Eye (tissue), 1 donor: Measurements from ENCODE around the gene IFNA1.
"Not testable (repeated sequence)": the region's sequence is repeated elsewhere in the genome, so short reads cannot be mapped to it uniquely, and the experiment has no call there.

Experiments
- DNase-seq: peaks from one replicate; pipeline ENCODE4 v3.0.0-alpha.2; 2015

Gene IFNA1

DNA sequence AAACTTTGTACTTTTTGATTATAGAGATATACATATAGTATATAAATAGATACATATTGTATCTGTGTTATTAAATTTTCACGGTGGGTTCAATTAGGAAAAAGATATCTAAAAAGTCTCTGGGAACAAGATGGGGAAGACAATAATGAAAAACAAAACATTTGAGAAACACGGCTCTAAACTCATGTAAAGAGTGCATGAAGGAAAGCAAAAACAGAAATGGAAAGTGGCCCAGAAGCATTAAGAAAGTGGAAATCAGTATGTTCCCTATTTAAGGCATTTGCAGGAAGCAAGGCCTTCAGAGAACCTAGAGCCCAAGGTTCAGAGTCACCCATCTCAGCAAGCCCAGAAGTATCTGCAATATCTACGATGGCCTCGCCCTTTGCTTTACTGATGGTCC lies at the start of gene IFNA1:
Gene IFNA1 (plus strand): TSS at position 301 of the 400 bp plus-strand sequence. CDS start 69 bp downstream, at position 370.
- DNase-seq = no peak

DNA sequence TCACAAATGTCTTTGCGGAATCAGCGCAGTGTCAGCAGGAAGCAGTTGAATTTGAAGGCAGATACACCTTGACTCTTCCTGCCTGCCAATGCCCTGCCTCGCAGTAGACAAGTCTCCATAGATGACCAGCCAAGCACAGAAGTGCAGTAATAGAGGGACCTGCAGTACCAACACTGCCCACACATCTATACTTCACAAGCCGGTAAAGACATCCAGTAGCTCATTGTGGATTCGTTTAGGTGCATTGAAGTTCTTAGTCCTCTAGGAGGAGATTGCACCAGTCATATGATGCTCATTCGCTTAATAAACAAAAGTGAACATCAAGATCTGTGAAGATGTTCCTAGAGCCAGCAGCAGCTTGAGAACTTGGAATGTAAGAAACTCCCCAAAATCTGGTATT lies 48.0 kb upstream of the IFNA1 start:
- no peak for DNase-seq

DNA sequence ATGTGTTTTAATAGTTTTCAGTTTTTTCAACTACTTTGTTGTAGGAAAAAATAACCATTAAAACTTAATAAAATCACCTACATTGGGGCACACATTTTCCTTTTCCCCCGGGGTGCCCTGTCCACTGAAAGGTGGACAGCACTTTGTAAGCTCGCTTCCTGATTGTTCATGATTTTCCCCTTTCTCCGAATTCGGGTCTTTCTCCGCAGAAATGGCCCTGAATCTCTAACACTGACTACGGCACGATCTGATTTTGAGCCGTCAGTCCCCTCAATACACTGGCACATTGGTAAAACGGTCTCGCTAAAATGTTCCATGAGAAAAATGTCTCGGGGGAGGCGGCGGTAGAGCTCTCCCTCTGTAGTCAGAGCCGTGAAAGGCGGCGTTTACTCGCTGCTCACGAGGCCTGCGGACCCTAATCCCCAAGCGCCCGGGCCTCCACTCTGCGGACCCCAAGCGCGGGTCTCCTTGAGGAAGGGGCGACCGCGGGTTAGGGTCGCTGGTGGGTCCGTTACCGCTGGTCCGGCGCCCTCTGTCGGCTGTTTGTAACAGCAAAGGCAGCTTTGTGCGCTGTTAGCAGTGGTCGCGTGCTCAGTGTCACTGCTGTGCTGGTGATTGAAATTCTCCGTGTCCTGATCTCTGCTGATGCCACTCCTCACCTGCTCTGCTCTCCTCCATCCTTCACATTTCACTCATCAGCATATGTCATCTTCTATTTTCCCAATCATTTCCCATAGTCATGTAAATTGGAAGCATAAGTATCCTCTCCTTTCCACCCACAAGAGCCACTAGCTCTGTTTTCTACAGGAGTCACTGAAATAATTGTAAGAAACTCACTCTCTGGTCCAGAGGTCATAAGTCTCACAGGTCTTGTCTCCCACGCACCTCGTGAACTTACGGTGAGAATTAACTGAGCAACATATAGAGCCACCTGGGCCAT lies 44.2 kb upstream of the IFNA1 start:
- DNase-seq = peak; percentile 89

DNA sequence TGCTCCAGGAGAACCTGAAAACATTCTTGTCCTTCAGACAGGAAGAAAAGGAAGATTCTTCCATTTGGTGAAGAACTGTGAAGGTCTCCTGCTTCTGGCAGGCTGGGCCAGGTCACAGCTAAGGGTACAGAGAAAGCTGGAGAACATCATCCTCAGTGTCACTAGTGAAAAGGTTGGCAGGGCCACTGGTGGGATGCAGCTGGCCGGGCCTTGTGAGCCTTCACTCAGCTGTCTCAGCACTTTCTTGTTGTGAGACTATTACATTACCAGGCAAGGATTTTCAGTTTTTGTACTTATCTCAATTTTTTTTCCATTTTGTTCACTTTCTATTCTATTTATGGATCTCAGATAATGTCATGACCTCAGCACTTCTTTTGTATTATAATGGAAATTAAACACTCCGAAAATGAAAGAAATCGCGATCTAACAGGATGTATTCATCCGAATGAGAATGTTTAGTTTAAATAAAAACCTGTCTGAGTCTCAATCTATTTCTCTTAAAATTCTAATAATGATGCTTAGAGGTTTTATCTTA lies 41.2 kb upstream of the IFNA1 start:
- no peak for DNase-seq

DNA sequence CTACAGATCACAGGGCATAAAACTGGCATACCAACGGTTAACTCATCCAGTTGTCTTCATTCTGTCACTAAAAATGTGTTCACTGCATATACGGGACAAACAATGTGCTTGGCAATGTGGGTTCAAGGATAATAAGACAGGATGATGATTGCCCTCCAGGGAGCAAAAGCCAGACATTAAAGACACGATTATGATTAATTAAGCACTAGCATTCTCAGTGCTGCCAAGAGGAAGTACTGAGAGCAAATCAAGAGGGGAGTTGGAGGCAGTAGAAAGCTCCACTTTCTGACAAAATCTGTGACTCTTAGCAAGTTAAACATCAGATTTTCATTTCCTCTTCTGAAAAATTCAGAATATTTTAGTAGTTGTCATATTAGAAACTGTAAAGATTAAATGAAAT lies 40.3 kb upstream of the IFNA1 start:
- DNase-seq = no peak

DNA sequence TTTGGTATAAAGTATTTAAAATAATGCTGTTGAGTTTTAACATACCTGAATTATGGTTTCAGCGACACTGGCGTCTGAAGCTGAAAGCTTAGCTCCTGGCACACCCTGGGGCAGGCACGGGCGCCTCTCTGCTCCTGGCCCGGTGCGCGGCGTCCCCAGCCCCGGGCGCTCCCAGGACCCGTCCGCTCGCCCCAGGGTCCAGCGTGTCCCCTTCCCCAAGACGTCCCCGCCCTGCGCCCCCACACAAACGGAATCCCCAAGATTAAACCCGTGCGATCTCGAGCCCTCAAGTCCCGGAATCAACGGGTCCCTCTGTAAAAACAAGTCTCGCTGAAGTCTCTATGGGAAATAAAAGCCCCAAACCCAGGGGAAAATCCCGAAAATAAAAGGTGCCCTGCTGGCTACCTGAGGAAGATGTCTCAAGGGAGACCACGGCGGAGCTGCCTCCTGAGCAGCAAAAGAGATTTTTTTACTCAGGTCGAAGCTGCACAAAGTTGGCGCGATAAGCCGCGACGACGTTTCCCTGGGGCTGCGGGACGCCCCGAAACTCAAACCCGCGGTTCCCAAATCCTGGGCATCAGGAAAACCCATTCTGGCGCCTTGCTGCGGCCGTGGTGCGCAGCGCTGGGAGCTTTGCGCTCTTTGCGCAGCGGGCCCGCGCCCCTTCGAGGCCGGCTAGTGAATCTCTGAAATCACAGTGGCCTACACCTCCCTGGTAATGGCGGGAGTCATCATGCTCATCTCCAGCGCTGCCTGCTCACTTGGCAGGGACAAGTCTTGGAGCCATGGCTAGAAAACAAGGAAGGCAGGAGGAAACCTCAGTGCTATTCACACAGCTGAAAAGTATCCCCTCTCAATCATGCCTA lies 37.6 kb upstream of the IFNA1 start:
- DNase-seq = peak; percentile 59

DNA sequence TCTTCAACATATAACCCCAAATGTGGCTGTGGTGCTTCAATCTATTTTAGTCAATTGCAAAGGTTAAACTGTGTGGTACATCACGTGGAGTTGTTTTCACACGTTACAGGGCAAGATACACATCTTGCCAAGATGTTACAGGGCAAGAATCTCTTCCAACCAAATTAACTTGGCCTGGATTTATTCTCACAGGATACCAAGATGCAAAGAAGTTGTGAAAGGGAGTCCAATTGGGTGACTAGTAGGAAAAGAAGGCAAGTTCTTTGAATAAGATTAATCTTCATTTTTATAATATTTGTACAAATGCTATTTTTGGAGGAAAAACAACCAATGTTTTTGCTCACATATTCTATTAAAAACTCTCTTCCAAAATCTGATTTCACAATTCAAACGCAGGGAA lies 36.1 kb upstream of the IFNA1 start:
- no peak for DNase-seq

DNA sequence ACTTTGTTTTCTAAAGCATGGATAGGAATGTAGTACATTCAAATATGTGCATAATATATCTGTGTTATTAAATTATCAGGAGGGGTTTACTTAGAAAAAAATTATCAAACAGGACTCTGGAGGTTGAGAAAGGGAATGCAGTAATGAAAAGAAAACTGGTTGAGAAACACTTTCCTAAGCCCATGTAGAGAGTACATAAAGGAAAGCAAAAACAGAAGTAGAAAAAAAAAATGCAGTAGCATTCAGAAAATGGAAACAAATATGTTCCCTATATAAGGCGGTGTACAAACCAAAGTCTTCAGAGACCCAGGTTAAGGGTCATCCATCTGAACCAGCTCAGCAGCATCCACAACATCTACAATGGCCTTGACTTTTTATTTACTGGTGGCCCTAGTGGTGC lies 31.4 kb upstream of the IFNA1 start, which contains the start of gene IFNA8:
Gene IFNA8 (plus strand): TSS at position 301 of the 400 bp plus-strand sequence. CDS start 60 bp downstream, at position 361.
- DNase-seq = no peak

DNA sequence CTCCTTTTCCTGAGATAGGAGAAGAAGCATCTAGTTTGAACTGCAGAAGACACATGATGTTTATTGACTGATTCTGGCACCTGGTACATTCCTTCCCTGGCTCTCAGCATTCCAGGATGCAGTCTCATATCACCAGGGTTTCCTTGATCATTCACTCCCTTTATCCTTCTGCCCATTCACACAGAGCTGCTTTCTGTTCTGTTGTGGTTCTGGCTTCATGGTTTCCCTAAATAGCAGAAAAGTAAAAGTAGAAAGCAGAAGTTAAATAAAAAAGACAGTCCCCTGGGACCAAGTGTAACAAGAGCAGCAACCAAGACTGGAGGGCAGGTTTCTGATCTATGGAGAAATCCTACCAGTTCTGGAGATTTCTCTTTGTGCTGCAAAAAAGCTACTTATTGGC lies 28.1 kb upstream of the IFNA1 start:
- DNase-seq = no peak

DNA sequence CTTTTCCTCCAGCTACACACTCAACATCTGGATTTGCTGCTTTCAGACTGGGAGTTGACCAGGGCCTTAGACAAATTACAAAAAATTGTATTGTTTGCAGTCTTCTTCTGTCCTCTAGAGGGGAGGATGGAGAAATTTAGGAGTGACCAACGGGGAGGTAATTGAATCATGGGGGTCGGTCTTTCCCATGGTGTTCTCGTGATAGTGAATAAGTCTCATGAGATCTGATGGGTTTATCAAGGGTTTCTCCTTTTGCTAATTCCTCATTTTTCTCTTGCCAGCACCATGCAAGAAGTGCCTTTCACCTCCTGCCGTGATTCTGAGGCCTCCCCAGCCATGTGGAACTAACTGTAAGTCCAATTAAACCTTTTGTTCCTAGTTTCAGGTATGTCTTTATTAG lies 27.1 kb upstream of the IFNA1 start:
- DNase-seq = no peak

DNA sequence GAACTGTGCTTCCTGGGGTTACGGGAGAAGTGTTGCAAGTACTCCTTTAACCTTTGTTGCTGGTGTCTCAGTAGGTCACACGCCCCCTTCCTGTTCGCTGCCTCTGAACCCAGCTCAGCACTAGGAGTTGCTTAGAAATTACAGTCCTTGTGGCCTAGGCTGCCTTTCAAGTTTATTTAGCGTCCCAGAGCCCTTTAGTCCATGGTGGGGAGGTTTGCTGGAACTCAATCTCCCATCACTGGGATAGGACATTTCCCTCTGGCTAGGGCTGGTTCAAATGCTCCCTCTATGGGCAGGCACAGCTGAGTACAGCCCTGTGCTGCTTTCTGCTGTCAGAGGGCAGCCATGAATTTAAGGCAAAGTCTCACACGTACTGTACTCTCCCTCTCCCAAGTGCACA lies 26.6 kb upstream of the IFNA1 start:
- no peak for DNase-seq

DNA sequence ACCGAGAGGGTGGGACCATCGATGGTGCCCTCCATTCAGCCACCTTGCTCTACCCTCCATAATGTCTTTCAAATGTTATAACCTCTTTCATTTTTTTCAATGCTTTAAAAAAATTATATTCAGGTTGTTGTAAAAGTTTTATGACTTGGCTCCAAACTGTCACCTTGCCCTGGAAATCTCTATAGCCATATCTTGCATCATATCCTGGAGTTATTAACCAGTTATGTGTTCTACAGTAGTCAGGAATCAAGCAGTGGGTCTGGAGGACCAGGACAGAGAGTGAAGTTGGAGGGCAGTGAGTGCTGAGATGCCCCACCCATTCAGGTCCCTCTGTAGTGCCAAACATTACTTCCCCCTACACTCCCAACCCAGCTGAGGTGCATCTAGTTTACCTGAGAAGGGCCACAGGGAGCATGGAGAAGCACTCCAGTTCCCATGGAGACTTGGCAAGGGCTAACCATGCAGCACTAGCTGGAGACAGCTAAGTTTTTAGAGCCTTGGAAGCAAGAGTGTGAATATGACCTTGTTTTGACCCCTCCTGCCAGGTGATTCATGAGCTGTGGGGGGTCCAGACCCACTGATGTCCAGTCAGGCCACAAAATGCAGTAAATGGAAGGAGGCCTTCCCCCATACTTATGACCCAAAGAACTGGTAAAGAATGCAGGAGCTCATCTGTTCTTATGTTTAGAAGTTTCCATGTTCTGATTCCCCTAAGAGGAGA lies 25.9 kb upstream of the IFNA1 start:
- no peak for DNase-seq

DNA sequence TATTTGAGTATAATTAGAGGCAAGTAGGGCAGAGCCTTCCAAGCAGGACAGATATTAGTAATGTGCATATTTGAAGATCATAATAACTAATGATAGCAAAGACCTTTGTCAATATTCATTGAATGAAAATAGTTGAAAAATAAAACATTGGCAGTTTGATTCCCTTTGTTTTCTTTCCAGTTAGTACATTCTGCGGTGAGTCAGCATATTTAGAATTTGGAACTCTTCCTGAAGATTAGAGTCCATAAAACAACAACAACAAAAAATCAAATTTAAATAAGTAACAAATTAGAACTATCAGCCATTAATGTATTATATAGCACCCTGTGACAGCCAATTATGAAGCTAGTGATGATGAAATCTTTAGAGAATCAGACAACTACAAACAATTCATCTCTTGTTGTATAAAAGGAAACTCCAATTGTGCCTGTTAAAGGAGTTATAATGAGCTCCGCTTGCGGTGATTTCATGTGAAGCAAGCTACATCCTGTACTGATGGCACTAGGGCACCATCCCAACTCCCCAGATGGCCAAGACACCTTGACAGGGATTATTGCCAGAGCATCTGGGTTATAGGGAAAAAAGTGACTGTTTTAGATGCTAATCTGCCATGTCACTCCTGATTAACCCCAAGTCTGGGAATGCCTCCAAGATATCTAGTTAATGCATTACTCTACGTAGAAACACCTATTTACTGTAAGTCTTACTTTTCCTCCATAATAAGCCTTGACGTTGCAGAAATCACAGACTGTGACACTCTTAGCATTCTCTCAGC lies 24.6 kb upstream of the IFNA1 start:
- no peak for DNase-seq

DNA sequence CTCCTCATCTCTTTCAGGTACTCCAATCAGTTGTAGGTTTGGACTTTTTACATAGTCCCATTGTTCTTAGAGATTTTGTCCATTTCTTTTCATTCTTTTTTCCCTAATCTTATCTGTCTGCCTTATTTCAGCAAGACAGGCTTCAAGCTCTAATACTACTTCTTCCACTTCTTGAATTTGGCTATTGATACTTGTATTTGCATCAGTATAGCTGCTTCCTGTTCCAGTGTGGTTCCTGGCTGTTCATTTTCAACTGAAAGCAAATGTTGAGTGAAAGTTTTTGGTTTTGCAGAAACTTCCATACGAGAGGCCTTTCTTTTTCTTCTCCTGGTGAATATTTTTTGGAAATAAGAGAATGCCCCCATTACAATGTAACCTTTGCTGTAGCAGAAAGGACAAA lies 12.0 kb upstream of the IFNA1 start:
- no peak for DNase-seq

DNA sequence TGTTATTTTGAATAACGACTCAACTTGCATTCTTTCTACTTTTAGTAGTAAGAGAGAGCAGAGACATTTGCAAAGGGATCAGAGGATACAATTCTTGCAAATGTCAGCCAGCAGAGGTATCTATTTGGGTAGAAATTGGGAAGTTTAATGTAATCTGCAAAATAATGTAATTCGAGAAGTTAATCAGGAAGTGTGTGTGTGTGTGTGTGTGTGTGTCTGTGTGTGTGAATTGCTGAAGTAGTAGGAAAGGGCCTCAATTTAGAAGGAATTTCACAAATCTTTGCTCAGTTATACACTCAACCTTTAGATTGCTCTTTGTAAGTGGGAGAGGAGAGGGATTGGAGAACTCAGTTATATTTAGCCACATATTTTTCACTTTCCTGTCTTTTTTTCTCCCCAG lies 11.0 kb upstream of the IFNA1 start:
- no peak for DNase-seq

DNA sequence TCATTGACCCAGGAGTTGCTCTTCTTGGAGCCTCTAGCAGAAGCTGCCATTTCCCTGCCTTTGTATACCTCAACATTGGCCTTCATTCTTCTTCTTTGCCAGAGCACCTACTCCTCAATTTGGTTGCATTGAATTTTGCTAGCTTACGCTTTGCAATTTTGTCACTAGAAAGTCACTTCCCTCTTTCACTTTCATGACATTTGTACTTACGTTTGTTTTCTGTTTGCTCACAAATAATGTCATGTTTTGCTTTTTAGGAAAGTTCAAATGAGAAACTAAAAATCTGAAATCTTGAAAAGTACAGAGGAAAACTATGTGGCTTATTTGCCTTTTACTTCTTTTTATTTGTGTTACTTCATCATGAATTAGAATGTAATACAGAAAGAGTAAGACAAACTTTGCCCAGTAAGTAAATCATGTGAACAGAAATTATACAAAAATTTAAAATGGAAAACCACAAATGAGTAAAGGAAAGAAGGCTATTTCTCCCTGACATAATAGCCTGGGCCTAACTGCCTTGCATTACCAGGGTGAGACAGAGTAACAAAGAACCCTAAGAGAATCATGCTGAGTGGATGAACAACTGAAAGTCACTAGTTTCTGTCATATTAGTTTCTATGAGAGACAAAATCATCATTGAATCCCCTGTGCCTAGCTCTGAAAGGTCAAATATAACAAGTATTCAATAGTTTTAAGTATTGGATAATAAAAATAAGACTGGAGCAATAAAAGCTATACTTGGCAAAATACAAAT lies 7.4 kb upstream of the IFNA1 start:
- no peak for DNase-seq

DNA sequence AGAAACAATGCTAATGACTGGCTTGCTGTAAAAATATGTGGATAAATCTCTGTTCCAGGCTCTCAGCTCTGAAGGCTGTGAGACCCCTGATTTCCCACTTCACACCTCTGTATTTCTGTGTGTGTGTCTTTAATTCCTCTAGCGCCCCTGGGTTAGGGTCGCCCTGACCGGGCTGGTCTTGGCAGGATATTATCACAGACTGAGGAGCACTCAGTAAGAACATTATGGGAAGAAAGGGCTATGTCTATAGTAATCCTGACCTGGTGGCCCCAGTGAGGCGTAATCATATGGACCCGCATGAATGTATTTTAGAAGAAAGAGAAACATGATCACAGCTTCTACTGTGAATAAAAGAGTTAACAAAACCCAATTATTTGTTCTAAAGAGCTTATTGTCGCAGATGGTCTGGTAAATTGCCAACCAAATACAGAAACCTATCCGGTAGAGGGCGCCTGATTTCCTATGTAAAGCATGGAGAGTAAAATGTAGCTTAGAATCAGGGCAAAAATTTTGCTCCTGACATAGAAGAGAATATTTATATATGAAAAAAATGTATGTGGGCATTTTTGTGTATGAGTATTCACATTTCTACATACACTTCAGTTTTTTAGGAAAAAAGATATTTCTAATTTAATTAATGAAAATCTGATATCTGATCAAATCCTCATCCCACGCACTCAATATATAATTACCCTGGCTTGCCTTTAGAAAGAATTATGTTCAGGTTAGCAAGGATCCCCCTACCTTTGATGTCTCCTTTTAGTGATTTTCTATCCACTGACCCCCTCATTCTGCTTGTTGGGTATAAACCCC lies 5.8 kb upstream of the IFNA1 start:
- peak; percentile 68 for DNase-seq

DNA sequence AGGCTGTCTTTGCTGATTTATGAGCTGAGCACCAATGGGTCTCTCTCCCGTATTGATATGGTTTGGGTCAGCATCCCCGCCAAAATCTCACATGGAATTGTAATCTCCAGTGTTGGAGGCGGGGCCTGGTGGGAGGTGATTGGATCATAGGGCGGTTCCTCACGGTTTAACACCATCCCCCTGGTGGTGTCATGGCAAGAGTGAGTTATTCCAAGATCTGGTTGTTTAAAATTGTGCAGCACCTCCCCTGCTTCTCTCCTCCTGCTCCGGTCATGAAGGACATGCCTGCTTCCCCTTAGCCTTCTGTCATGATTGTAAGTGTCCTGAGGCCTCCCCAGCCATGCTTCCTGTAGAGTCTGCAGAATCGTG lies 5.2 kb upstream of the IFNA1 start:
- not testable (repeated sequence) for DNase-seq

DNA sequence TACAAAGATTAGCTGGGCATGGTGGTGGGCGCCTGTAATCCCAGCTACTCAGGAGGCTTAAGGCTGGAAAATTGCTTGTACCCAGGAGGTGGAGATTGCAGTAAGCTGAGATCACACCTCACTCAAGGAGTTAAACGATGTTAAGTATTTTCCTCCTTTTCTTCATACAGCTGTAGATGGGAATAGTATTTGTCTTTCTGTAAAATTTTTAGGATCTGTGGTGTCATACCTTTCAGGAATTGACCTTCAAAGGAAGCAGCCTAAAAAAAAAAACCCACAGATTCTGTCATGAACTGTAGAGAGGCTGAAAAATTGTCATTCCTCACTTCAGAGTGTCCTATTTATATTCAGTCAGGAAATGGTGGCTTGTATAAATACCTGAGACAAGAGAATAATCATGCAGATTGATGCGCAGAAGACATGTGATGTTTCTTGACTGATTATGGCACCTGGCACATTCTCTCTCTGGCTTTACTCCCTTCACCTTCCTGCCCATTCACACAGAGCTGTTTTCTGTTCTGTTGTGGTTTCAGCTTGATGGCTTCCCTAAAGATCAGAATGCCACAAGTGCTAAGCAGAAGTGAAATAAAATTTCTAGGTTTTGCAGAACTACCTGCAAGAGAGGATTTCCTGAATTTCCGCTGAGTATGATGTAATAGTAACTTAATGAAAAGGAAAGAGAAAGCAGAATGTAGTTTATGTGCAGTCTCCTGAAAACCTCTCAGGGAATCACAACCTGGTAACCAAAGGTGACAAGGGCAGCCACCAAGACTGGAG lies 3.8 kb downstream of the IFNA1 start:
- no peak for DNase-seq
